ENCODE measurements around the gene RAB10. TPM values are rescaled to one million over a fixed set of nuclear protein-coding genes. Genes with fewer than 3 reads are reported as not detected.

Gene RAB10
- total and polyA plus RNA-seq, 2 experiments from 2014 or later: 102 to 143 TPM

DNA sequence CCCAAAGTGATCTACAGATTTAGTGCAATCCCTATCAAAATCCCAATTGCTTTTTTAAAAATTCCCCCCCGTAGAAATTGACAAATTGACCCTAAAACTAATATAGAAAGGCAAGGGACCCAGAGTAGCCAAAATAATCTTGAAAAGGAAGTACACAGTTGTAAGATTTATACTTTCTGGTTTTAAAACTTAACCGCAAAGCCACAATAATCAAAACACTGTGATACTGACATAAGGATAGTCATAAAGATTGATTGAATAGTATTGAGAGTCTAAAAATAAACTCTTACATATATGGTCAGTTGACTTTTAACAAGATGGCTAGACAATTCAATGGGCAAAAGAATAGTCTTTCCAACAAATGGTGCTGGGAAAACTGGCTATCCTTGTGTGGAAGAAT is 80.3 kb downstream of the RAB10 start:
- Histone ChIP-seq H3F3A (replicated peaks; ENCODE audit: low read depth) (no peaks in the 10 kb centered on the region), H4K20me1 (replicated peaks; ENCODE audit: insufficient read depth) (peaks cover 6% of the 10 kb centered on the region; the same call in 1 of the 2 replicates), H3K9me2 (ENCODE audit: insufficient read depth) (no peaks in the 10 kb centered on the region; the same call in 1 of the 2 replicates), H3K79me2 (replicated peaks; ENCODE audit: insufficient read depth) (peaks cover 50% of the 10 kb centered on the region), H3K36me3 (ENCODE audit: insufficient read depth) (peaks cover 24% of the 10 kb centered on the region; the same call in 1 of the 2 replicates), H3K4me2 (no peak overlapping the region), H3K27me3 (ENCODE audit: insufficient read depth) (no peaks in the 10 kb centered on the region), H2AFZ (no peak overlapping the region), H3K4me3 (no peak overlapping the region), H3K4me1 (ENCODE audit: insufficient read depth) (no peaks in the 10 kb centered on the region), H3K27ac (ENCODE audit: low read depth) (no peak overlapping the region)
- no peak for TF ChIP-seq ZNF114 (CRISPR knock-in tag; IDR thresholded peaks at IDR 0.05)
- TF ChIP-seq, protein P1, sequence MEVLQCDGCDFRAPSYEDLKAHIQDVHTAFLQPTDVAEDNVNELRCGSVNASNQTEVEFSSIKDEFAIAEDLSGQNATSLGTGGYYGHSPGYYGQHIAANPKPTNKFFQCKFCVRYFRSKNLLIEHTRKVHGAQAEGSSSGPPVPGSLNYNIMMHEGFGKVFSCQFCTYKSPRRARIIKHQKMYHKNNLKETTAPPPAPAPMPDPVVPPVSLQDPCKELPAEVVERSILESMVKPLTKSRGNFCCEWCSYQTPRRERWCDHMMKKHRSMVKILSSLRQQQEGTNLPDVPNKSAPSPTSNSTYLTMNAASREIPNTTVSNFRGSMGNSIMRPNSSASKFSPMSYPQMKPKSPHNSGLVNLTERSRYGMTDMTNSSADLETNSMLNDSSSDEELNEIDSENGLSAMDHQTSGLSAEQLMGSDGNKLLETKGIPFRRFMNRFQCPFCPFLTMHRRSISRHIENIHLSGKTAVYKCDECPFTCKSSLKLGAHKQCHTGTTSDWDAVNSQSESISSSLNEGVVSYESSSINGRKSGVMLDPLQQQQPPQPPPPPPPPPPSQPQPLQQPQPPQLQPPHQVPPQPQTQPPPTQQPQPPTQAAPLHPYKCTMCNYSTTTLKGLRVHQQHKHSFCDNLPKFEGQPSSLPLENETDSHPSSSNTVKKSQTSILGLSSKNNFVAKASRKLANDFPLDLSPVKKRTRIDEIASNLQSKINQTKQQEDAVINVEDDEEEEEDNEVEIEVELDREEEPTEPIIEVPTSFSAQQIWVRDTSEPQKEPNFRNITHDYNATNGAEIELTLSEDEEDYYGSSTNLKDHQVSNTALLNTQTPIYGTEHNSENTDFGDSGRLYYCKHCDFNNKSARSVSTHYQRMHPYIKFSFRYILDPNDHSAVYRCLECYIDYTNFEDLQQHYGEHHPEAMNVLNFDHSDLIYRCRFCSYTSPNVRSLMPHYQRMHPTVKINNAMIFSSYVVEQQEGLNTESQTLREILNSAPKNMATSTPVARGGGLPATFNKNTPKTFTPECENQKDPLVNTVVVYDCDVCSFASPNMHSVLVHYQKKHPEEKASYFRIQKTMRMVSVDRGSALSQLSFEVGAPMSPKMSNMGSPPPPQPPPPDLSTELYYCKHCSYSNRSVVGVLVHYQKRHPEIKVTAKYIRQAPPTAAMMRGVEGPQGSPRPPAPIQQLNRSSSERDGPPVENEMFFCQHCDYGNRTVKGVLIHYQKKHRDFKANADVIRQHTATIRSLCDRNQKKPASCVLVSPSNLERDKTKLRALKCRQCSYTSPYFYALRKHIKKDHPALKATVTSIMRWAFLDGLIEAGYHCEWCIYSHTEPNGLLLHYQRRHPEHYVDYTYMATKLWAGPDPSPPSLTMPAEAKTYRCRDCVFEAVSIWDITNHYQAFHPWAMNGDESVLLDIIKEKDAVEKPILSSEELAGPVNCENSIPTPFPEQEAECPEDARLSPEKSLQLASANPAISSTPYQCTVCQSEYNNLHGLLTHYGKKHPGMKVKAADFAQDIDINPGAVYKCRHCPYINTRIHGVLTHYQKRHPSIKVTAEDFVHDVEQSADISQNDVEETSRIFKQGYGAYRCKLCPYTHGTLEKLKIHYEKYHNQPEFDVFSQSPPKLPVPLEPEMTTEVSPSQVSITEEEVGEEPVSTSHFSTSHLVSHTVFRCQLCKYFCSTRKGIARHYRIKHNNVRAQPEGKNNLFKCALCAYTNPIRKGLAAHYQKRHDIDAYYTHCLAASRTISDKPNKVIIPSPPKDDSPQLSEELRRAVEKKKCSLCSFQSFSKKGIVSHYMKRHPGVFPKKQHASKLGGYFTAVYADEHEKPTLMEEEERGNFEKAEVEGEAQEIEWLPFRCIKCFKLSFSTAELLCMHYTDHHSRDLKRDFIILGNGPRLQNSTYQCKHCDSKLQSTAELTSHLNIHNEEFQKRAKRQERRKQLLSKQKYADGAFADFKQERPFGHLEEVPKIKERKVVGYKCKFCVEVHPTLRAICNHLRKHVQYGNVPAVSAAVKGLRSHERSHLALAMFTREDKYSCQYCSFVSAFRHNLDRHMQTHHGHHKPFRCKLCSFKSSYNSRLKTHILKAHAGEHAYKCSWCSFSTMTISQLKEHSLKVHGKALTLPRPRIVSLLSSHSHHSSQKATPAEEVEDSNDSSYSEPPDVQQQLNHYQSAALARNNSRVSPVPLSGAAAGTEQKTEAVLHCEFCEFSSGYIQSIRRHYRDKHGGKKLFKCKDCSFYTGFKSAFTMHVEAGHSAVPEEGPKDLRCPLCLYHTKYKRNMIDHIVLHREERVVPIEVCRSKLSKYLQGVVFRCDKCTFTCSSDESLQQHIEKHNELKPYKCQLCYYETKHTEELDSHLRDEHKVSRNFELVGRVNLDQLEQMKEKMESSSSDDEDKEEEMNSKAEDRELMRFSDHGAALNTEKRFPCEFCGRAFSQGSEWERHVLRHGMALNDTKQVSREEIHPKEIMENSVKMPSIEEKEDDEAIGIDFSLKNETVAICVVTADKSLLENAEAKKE (CRISPR knock-in tag; IDR thresholded peaks at IDR 0.05): no peak
- TF ChIP-seq ZNF331 (CRISPR knock-in tag; IDR thresholded peaks at IDR 0.05; ENCODE audit: low read depth): no peak
- TF ChIP-seq, protein P2, sequence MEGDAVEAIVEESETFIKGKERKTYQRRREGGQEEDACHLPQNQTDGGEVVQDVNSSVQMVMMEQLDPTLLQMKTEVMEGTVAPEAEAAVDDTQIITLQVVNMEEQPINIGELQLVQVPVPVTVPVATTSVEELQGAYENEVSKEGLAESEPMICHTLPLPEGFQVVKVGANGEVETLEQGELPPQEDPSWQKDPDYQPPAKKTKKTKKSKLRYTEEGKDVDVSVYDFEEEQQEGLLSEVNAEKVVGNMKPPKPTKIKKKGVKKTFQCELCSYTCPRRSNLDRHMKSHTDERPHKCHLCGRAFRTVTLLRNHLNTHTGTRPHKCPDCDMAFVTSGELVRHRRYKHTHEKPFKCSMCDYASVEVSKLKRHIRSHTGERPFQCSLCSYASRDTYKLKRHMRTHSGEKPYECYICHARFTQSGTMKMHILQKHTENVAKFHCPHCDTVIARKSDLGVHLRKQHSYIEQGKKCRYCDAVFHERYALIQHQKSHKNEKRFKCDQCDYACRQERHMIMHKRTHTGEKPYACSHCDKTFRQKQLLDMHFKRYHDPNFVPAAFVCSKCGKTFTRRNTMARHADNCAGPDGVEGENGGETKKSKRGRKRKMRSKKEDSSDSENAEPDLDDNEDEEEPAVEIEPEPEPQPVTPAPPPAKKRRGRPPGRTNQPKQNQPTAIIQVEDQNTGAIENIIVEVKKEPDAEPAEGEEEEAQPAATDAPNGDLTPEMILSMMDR (conservative IDR thresholded peaks at IDR 0.05; ENCODE audit: low read depth in 2 of 2): no peak
- Mint-ChIP-seq H3K9me3 (no peaks in the 10 kb centered on the region), H3K4me3 (no peak overlapping the region), H3K27ac (no peak overlapping the region), H3K4me1 (peaks cover 3% of the 10 kb centered on the region; the same call in 2 of the 3 replicates), H3K36me3 (ENCODE audit: low read depth) (peaks cover 59% of the 10 kb centered on the region), H3K27me3 (ENCODE audit: insufficient read depth, low read depth, poor library complexity) (no peaks in the 10 kb centered on the region)
- ATAC-seq: no peak
- DNase-seq (ENCODE audit: low spot score): no peak

Measured in GM23338 (cell line).